Smooth muscle cell (in vitro differentiated cells): ENCODE measurements around the gene RBM33. TPM values are rescaled to one million over a fixed set of nuclear protein-coding genes. Genes with fewer than 3 reads are reported as not detected.
A peak's percentile ranks its signal among the peaks of the same experiment; 100 is the strongest.

Source experiments
- DNase-seq: peaks from one replicate; lab custom pipeline; 2025; ENCODE audit not compliant: unreplicated experiment; lab: John Stamatoyannopoulos, UW
- H2AFZ ChIP-seq: fragments of 200-600 bp; sonication (generic); 2 replicates; pipeline ENCODE4 v1.6.0; 2016; ENCODE audit warnings: antibody characterized with exemption, low read depth, mild to moderate bottlenecking
- H3F3A ChIP-seq: fragments of 200-600 bp; sonication (generic); 2 replicates; pipeline ENCODE4 v1.6.0; 2017; ENCODE audit warnings: antibody characterized with exemption, low read depth
- H3K27ac ChIP-seq: fragments of 200-600 bp; sonication (generic); 2 replicates; pipeline ENCODE4 v1.5.1; 2016; ENCODE audit warnings: low read depth, mild to moderate bottlenecking
- H3K27me3 ChIP-seq: fragments of 200-600 bp; sonication (generic); 2 replicates; pipeline ENCODE4 v1.6.1; 2016; ENCODE audit warnings: low read depth, mild to moderate bottlenecking
- H3K36me3 ChIP-seq: fragments of 200-600 bp; sonication (generic); 2 replicates; pipeline ENCODE4 v1.5.1; 2016; ENCODE audit warnings: low read depth
- H3K4me1 ChIP-seq: fragments of 200-600 bp; sonication (generic); 2 replicates; pipeline ENCODE4 v1.5.1; 2016; ENCODE audit warnings: low read depth
- H3K4me2 ChIP-seq: fragments of 200-600 bp; sonication (generic); 2 replicates; pipeline ENCODE4 v1.6.0; 2016; ENCODE audit warnings: mild to moderate bottlenecking
- H3K4me3 ChIP-seq: fragments of 200-600 bp; sonication (generic); 2 replicates; pipeline ENCODE4 v1.5.1; 2016; ENCODE audit warnings: mild to moderate bottlenecking
- H3K79me2 ChIP-seq: fragments of 200-600 bp; sonication (generic); 2 replicates; pipeline ENCODE4 v1.6.0; 2016; ENCODE audit warnings: low read depth, mild to moderate bottlenecking
- H3K9ac ChIP-seq: fragments of 200-600 bp; sonication (generic); 2 replicates; pipeline ENCODE4 v1.6.0; 2016; ENCODE audit warnings: low read depth
- H3K9me3 ChIP-seq: fragments of 200-600 bp; sonication (generic); replicated peaks from 2 replicates; pipeline ENCODE4 v1.5.1; 2016; ENCODE audit warnings: low read depth
- H4K20me1 ChIP-seq: fragments of 200-600 bp; sonication (generic); 2 replicates; pipeline ENCODE4 v1.6.0; 2016; ENCODE audit warnings: low read depth
- CTCF ChIP-seq: fragments of 200-600 bp; sonication (generic); IDR thresholded peaks from 2 replicates; pipeline ENCODE4 v1.5.1; 2017; ENCODE audit warnings: borderline replicate concordance, mild to moderate bottlenecking, antibody characterized with exemption; ENCODE audit not compliant: insufficient read depth, poor library complexity, severe bottlenecking
- WGBS: methylation state at CpG from one replicate; pipeline ENCODE4 v1.1.7; 2016; ENCODE audit warnings: low lambda C conversion rate; 5-methylcytosine and 5-hydroxymethylcytosine counted together
- polyA plus RNA-seq: library from polyadenylated mRNA; unstranded; fragments of >200 nt; fragmentation: Nextera tagmentation; extraction: Ambion mirVana; gene quantifications from 2 replicates; pipeline ENCODE4 v1.2.1, GENCODE V29; 2016
- total RNA-seq: library from RNA; depleted of rRNA; stranded (reverse); fragments of >200 nt; gene quantifications from 2 replicates; pipeline ENCODE4 v1.2.3, GENCODE V29; 2014

The RBM33 gene
- total and polyA plus RNA-seq, 2 experiments from 2014 or later: 22.5 to 25.3 TPM

DNA sequence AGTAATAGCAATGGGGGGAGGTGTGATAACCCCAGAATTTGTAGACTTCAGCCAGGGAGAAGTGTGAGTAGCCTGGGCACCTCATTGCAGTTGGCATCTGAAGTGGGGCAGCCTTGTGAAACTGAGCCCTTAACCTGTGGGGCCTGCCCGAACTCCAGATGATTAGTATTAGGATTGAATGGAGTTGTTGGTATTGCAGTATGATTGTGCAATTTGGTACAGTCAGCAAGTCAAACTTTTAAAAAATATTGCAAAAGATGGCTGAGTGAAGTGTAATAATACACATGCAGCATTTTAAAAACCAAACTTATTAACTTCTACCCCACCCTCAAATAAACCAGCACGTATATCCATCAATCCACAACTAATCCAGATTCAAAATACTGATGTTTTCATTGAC, 9.3 kb downstream of the RBM33 start:
- DNase-seq: no peak
- H3K9ac ChIP-seq: no peak overlapping the region

GRCh38 chr7:155656891-155657290, 12.4 kb downstream of the RBM33 start:
- Histone ChIP-seq H3K27ac (no peak overlapping the region), H3K4me2 (no peak overlapping the region), H3K9me3 (no peaks in the 10 kb centered on the region), H3K4me3 (no peak overlapping the region), H3F3A (no peaks in the 10 kb centered on the region), H3K4me1 (no peaks in the 10 kb centered on the region), H3K79me2 (peaks cover 100% of the 10 kb centered on the region), H2AFZ (no peak overlapping the region), H3K9ac (no peak overlapping the region), H3K27me3 (no peaks in the 10 kb centered on the region), H4K20me1 (peaks cover 99% of the 10 kb centered on the region), H3K36me3 (no peaks in the 10 kb centered on the region)
- no peak for TF ChIP-seq CTCF
- no peak for DNase-seq
- WGBS: 68% methylated on average over 7 of the region's 7 CpGs

More for the DNA sequence above, 9.3 kb downstream of the RBM33 start:
- no peak overlapping the region for H3K4me2 ChIP-seq
- no peaks in the 10 kb centered on the region for H3K27me3 ChIP-seq
- no peaks in the 10 kb centered on the region for H3F3A ChIP-seq
- TF ChIP-seq CTCF: no peak
- no peak overlapping the region for H3K4me3 ChIP-seq
- peak overlapping the region; percentile 26 for H3K27ac ChIP-seq
- 82% methylated on average over 2 of the region's 2 CpGs for WGBS
- no peak overlapping the region for H2AFZ ChIP-seq
- H3K36me3 ChIP-seq: no peaks in the 10 kb centered on the region
- peaks cover 3% of the 10 kb centered on the region for H3K9me3 ChIP-seq
- H3K4me1 ChIP-seq: no peaks in the 10 kb centered on the region
- H4K20me1 ChIP-seq: peaks cover 100% of the 10 kb centered on the region
- peaks cover 100% of the 10 kb centered on the region for H3K79me2 ChIP-seq

DNA sequence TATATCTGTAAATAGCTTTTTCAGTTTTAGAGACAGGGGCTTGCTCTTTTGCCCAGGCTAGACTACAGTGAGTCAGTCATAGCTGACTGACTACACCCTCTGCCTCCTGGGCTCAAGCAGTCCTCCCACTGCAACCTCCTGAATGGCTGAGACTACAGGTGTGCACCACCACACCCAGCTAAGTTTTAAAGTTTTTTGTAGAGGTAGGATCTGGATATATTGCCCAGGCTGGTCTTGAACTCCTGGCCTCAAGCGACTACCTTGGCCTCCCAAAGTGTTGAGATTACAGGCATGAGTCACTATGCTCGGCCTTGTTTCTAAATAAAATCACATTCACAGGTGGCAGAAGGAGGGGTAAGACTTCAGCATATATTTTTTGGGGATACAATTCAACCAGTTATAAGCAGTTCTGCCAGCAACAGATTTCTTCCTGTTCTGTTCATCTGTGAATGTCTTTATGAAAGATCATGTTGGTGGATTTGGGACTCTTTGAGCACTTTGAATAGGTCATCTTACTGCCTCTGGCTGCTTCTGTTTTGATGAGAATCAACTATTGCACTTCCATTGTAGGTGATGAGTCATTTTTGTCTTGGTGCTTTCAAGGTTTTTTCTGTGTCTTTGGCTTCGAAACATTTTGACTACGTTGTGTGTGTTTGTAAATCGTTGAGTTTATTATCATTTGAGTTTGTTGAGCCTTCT, 15.7 kb downstream of the RBM33 start:
- no peak for DNase-seq
- H3K4me2 ChIP-seq: peak overlapping the region; percentile 16

More for the DNA sequence above, 15.7 kb downstream of the RBM33 start:
- Histone ChIP-seq H3K9me3 (no peaks in the 10 kb centered on the region), H3F3A (peaks cover 9% of the 10 kb centered on the region), H4K20me1 (peaks cover 99% of the 10 kb centered on the region), H3K9ac (no peak overlapping the region), H3K4me3 (no peak overlapping the region), H3K27me3 (no peaks in the 10 kb centered on the region), H3K36me3 (no peaks in the 10 kb centered on the region), H3K79me2 (peaks cover 99% of the 10 kb centered on the region), H2AFZ (no peak overlapping the region), H3K4me1 (peaks cover 2% of the 10 kb centered on the region), H3K27ac (peak overlapping the region; percentile 41)
- TF ChIP-seq CTCF: no peak
- WGBS: 76% methylated on average over 5 of the region's 5 CpGs
